Vagina (tissue), 2 donors: Measurements from ENCODE around the gene GALNTL6.

Source experiments
- CTCF ChIP-seq, 3 experiments: fragments of 450-650 bp in 2 of 3; fragments of 200-600 bp in 1 of 3; sonication (generic) in 1 of 3; IDR thresholded peaks; one replicate each; pipeline ENCODE4 v1.5.1; 2017 to 2019; ENCODE audit warnings: antibody characterized with exemption in 3 of 3, mild to moderate bottlenecking in 2 of 3, moderate library complexity in 2 of 3
- POLR2AphosphoS5 ChIP-seq, 2 donors: sonication (generic); formaldehyde crosslinking; IDR thresholded peaks; one replicate each; pipeline ENCODE4 v1.9.0; 2017; ENCODE audit warnings: antibody characterized with exemption in 2 of 2, mild to moderate bottlenecking in 2 of 2, low read depth in 1 of 2; ENCODE audit not compliant: insufficient read depth in 1 of 2

- TF ChIP-seq CTCF (IDR thresholded peaks at IDR 0.05) (no peak), POLR2AphosphoS5 (IDR thresholded peaks at IDR 0.05; ENCODE audit: insufficient read depth in 1 of 2, low read depth in 1 of 2) (no peak)
Measured at GRCh38 chr4:171929477-171929876, 116.3 kb downstream of the GALNTL6 start.
